GM19023 (cell line): Measurements from ENCODE around the gene KPNA3.
"Not testable (repeated sequence)": the region's sequence is repeated elsewhere in the genome, so short reads cannot be mapped to it uniquely, and the experiment has no call there.

Source experiments
- ATAC-seq: cut with Tn5 transposase; IDR thresholded peaks from one replicate; pipeline ENCODE4 v1.9.1; 2021; ENCODE audit warnings: mild to moderate bottlenecking, moderate library complexity; ENCODE audit not compliant: unreplicated experiment

The KPNA3 gene

GRCh38 chr13:49760558-49760957 is 31.9 kb downstream of the KPNA3 start:
- no peak for ATAC-seq

- no peak for ATAC-seq
Measured at GRCh38 chr13:49759503-49759902, 33.0 kb downstream of the KPNA3 start.

GRCh38 chr13:49756263-49756662 is 36.2 kb downstream of the KPNA3 start:
- ATAC-seq = no peak

- ATAC-seq = no peak
Measured at GRCh38 chr13:49754146-49754545, 38.3 kb downstream of the KPNA3 start.

GRCh38 chr13:49749848-49750247 is 42.6 kb downstream of the KPNA3 start:
- no peak for ATAC-seq

- ATAC-seq = no peak
Measured at GRCh38 chr13:49746111-49746510, 46.4 kb downstream of the KPNA3 start.

GRCh38 chr13:49740870-49741269 is 51.6 kb downstream of the KPNA3 start:
- ATAC-seq = no peak

- no peak for ATAC-seq
Measured at GRCh38 chr13:49739498-49740187, 52.8 kb downstream of the KPNA3 start.

- no peak for ATAC-seq
Measured at GRCh38 chr13:49733181-49733951, 59.1 kb downstream of the KPNA3 start.

GRCh38 chr13:49731766-49732165 is 60.7 kb downstream of the KPNA3 start:
- ATAC-seq = no peak

- no peak for ATAC-seq
Measured at GRCh38 chr13:49716615-49717014, 75.9 kb downstream of the KPNA3 start.

- ATAC-seq = no peak
Measured at GRCh38 chr13:49714757-49715156, 77.7 kb downstream of the KPNA3 start.

- ATAC-seq = no peak
Measured at GRCh38 chr13:49711218-49711863, 81.1 kb downstream of the KPNA3 start.

GRCh38 chr13:49704264-49704663 is 88.2 kb downstream of the KPNA3 start:
- not testable (repeated sequence) for ATAC-seq

GRCh38 chr13:49701491-49701890 is 91.0 kb downstream of the KPNA3 start:
- no peak for ATAC-seq

GRCh38 chr13:49697468-49697867 is 95.0 kb downstream of the KPNA3 start:
- no peak for ATAC-seq

- no peak for ATAC-seq
Measured at GRCh38 chr13:49694446-49694845, 98.0 kb downstream of the KPNA3 start.

GRCh38 chr13:49693877-49694276 is 98.6 kb downstream of the KPNA3 start:
- ATAC-seq = no peak

GRCh38 chr13:49693191-49693733 is 99.2 kb downstream of the KPNA3 start:
- ATAC-seq = no peak

- ATAC-seq = peak; percentile 99
Measured at GRCh38 chr13:49690995-49691784, 101.3 kb downstream of the KPNA3 start, which contains the start of gene EBPL. EBPL (minus strand) TSS chr13:49691486; CDS start chr13:49691424, 62 bp downstream.
